Dendritic cell treated with granulocyte-macrophage colony-stimulating factor and Interleukin-4, amounts not matched to agents 40 ng/mL and 50 ng/mL, for 4 days (primary cell): Measurements from ENCODE around the gene NFIA.
"Not testable (repeated sequence)": the region's sequence is repeated elsewhere in the genome, so short reads cannot be mapped to it uniquely, and the experiment has no call there.

Experiments
- H3K27ac Mint-ChIP-seq: one replicate; pipeline ENCODE4 v1.8.0; 2022; ENCODE audit warnings: mild to moderate bottlenecking, mixed read lengths
- H3K27me3 Mint-ChIP-seq: one replicate; pipeline ENCODE4 v1.8.0; 2022; ENCODE audit warnings: mild to moderate bottlenecking, mixed read lengths
- H3K36me3 Mint-ChIP-seq: one replicate; pipeline ENCODE4 v1.8.0; 2022; ENCODE audit warnings: low read depth, mixed read lengths
- H3K4me1 Mint-ChIP-seq: one replicate; pipeline ENCODE4 v1.8.0; 2022; ENCODE audit warnings: low read depth, mixed read lengths
- H3K4me3 Mint-ChIP-seq: one replicate; pipeline ENCODE4 v1.8.0; 2022; ENCODE audit warnings: mild to moderate bottlenecking, moderate library complexity, mixed read lengths
- H3K9me3 Mint-ChIP-seq: one replicate; pipeline ENCODE4 v1.8.0; 2022; ENCODE audit warnings: mixed read lengths
- intact Hi-C: fragments of 100-400 bp; cut with micrococcal nuclease; formaldehyde crosslinking; loops from one replicate; pipeline ENCODE4 v1.15.0; 2022

The NFIA gene

DNA sequence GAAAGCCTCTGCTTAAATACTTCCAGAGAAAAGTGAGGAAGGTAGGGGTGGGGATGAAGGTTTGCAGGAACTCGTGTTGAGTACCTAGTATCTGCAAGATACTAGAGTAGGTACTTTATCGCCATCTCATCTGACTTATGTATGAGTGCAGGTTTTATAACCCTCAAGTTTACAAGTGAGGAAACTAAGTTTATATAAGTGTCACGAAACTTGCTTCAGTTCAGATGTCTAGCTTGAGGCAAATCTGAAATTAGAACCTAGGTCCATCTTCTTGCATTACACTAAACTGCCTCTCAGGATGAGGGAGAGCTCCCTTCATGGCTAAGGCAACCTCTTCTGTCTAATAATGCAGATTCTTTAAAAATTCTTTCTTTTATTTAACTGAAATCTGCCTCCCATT is 43.5 kb downstream of the NFIA start:
- H3K4me1 Mint-ChIP-seq, result no peaks in the 10 kb centered on the region

DNA sequence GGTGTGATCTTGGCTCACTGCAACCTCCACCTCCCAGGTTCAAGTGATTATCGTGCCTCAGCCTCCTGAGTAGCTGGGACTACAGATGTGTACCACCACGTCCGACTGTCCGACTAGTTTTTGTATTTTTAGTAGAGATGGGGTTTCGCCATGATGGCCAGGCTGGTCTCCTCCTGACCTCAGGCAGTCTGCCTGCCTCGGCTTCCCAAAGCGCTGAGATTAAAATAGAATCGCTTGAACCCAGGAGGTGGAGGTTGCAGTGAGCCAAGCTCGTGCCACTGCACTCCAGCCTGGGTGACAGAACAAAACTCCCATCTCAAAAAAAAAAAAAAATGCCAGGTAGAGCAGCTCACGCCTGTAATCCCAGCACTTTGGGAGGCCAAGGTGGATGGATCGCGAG is 44.5 kb downstream of the NFIA start:
- H3K4me3 Mint-ChIP-seq, H3K27me3 Mint-ChIP-seq, H3K9me3 Mint-ChIP-seq, H3K4me1 Mint-ChIP-seq, H3K27ac Mint-ChIP-seq, intact Hi-C loops, H3K36me3 Mint-ChIP-seq: not testable (repeated sequence)

More for the DNA sequence above, 43.5 kb downstream of the NFIA start:
- H3K36me3 Mint-ChIP-seq, result no peaks in the 10 kb centered on the region
- no peaks in the 10 kb centered on the region for H3K27me3 Mint-ChIP-seq
- H3K9me3 Mint-ChIP-seq, result no peaks in the 10 kb centered on the region
- no peak overlapping the region for H3K27ac Mint-ChIP-seq
- no peak overlapping the region for H3K4me3 Mint-ChIP-seq
- intact Hi-C loops, result no loop called here

DNA sequence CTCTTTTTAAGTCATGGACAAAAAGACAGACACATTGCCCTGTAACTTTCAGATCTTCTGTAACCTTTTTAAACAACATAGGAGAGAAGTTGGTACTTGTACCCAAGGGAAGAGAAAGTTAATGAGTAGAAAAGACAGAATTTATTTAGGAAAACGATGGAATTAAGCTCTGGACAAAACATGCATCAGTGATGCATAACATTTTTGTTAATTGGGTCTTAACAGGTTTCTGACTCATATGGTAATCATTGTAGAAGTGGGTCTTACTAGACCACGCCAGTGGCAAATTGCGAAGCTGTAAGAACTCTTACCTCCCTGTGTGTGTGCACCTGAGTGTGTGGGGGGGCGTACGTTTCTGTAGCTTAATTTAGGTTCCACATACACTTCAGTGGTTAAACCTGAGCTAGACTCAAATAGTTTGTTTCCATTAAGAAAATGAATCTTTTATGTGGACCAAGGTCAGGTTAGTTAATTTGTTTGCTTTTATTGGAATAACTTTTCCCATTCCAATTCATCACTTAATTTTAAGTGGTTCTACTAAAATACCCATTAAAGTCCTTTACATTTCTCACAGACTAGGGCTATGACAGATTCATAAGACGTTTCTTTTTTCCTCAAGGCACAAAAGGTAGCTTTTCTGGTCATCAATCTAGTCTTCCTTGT is 48.1 kb downstream of the NFIA start:
- no peaks in the 10 kb centered on the region for H3K9me3 Mint-ChIP-seq
- no peaks in the 10 kb centered on the region for H3K27me3 Mint-ChIP-seq
- H3K4me3 Mint-ChIP-seq, result no peak overlapping the region
- H3K36me3 Mint-ChIP-seq, result no peaks in the 10 kb centered on the region
- intact Hi-C loops, result no loop called here
- no peak overlapping the region for H3K27ac Mint-ChIP-seq
- peaks cover 13% of the 10 kb centered on the region for H3K4me1 Mint-ChIP-seq

DNA sequence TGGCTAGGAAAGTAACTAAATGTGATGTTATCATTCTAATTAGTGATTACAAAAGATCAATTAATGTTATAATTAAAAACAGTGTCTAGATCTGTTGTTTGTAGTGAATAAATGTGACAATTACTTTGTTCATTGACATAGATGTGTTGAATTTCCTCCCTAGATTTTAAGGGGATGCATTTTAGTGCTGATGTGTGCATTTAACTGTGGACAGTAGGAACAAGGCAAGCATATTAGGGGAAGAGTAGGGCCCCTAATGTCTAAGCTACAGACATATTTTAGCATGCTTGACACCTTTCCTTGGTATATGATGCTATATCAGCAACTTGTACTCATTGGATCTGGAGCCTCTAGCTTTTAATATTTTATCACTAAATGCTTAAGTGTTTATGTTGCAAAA is 48.9 kb downstream of the NFIA start:
- Mint-ChIP-seq H3K4me3 (no peak overlapping the region), H3K9me3 (no peaks in the 10 kb centered on the region)

DNA sequence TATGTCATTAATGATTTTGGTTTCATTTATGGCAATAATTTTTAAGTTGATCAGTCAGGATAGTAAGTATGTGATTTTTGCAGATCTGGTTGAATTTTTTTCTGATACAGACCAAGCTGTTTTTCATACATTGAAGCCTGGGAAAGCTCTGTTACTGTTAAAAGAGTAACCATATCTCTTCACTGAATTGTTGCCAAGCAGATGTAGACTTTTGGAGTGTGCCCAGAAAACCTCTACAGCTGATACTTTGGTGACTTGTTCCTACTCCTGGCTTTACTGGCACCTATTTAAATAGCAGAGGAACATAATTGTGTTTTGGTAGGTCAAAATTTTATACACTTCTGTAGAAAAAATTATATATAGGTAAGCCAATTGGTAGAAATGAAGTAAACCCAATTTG is 49.4 kb downstream of the NFIA start:
- no peaks in the 10 kb centered on the region for H3K36me3 Mint-ChIP-seq
- H3K27ac Mint-ChIP-seq, result peak overlapping the region; percentile 76
- H3K9me3 Mint-ChIP-seq, result no peaks in the 10 kb centered on the region
- intact Hi-C loops, result no loop called here
- no peaks in the 10 kb centered on the region for H3K27me3 Mint-ChIP-seq
- no peak overlapping the region for H3K4me3 Mint-ChIP-seq
- H3K4me1 Mint-ChIP-seq, result peaks cover 13% of the 10 kb centered on the region

More for the DNA sequence above, 48.9 kb downstream of the NFIA start:
- H3K36me3 Mint-ChIP-seq, result no peaks in the 10 kb centered on the region
- H3K4me1 Mint-ChIP-seq, result peaks cover 13% of the 10 kb centered on the region
- H3K27ac Mint-ChIP-seq, result no peak overlapping the region
- intact Hi-C loops, result no loop called here
- no peaks in the 10 kb centered on the region for H3K27me3 Mint-ChIP-seq

DNA sequence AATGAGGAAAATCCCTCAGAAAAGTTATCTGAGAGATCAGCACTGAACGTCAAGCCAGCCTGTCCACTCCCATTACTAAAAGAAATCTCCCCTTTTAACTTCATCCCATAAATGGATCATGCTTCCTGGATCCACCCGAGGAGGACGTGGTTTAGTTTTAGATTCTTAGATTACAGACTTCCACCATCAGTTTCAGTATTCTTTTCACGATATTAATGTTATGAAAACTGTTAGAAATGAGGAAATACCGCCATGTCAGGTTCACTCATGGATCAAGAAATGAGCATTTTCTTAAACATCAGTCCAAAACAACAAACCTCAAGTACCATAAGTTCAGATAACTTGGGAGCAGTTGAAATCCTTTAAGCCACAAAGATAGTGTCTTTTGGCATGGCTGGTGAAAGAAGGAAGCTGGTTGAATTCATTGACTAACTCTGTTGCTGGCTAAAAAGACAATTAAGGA is 49.8 kb downstream of the NFIA start:
- intact Hi-C loops, result no loop called here
- Mint-ChIP-seq H3K27me3 (no peaks in the 10 kb centered on the region), H3K27ac (peak overlapping the region; percentile 76), H3K4me1 (peaks cover 13% of the 10 kb centered on the region), H3K36me3 (no peaks in the 10 kb centered on the region), H3K9me3 (no peaks in the 10 kb centered on the region), H3K4me3 (peak overlapping the region; percentile 24)

DNA sequence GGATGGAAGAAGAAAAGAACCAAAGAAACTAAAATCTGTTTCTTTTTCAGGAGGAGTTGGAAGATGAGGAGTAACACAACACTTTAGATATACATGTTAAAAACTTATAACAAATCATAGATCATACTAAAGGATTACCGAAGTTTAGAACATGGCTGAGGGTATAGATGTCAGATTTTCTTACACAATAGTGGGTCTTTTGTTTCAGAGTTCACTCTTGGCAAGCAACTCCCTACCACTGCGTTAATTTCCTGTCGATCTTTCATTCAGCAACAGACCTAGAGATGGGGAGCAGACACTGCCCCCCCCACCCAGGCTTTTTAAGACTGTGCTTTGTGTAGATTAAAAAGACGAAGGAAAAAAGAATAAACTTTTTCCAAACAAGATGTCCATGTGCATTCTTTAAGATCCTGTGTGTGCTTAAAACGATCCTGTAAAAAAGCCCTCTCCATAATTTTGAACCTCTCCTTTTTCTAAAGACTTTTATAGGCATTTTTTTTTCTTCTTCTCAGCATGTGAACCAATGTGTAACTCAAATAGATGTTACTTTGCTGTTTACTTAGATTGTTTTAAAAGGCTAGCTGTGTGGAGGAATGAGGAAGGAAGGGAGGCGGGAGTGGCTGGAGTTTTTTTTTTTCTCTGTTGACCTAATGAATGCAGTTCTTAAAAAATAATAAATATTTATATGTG is 50.4 kb downstream of the NFIA start:
- Mint-ChIP-seq H3K27me3 (no peaks in the 10 kb centered on the region), H3K27ac (peak overlapping the region; percentile 76)

DNA sequence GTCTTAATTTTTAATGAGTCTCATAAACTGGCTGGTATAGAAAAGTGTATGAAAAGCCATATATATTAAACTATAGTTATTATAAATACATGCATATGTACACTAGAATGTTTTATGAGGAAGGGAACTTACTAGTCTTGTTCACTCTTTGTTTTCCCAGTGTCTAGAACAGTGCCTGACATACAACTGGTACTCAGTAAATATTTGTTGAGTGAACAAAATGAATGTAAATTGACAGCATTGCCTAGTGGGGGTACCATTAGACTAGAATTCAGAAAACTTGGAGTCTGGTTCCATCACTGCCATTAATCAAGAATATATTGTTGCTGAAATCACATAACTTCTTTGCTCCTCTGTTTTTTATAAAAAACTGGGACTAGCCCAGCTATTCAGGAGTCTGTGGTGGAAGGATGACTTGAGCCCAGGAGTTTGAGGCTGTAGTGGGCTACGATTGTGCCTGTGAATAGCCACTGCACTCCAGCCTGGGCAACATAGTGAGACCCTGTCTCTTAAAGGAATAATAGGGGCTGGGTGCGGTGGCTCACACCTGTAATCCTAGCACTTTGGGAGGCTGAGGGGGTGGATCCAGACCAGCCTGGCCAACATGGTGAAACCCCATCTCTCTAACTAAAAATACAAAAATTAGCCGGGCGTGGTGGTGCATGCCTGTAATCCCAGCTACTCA is 51.1 kb downstream of the NFIA start:
- peak overlapping the region; percentile 76 for H3K27ac Mint-ChIP-seq
- no peaks in the 10 kb centered on the region for H3K9me3 Mint-ChIP-seq
- intact Hi-C loops, result no loop called here
- no peak overlapping the region for H3K4me3 Mint-ChIP-seq
- peaks cover 13% of the 10 kb centered on the region for H3K4me1 Mint-ChIP-seq
- no peaks in the 10 kb centered on the region for H3K36me3 Mint-ChIP-seq
- no peaks in the 10 kb centered on the region for H3K27me3 Mint-ChIP-seq

More for the DNA sequence above, 50.4 kb downstream of the NFIA start:
- Mint-ChIP-seq H3K4me3 (peak overlapping the region; percentile 24), H3K4me1 (peaks cover 13% of the 10 kb centered on the region), H3K36me3 (no peaks in the 10 kb centered on the region), H3K9me3 (no peaks in the 10 kb centered on the region)
- intact Hi-C loops, result no loop called here

DNA sequence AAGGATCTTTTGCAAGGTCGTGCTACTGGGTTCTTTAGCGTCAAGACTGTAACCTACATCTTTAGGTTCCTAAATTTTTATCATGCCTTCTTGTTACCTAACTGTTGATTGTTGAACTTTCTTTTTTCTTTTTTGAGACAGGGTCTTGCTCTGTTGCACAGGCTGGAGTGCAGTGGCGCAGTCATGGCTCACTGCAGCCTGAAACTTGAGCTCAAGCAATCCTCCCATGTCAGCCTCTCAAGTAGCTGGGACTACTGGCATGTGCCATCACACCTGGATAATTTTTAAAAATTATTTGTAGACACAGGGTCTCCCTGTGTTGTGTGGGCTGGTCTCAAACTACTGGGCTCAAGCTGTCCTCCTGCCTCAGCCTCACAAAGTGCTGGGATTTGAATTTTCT is 52.9 kb downstream of the NFIA start:
- intact Hi-C loops, result no loop called here
- Mint-ChIP-seq H3K36me3 (no peaks in the 10 kb centered on the region), H3K9me3 (no peaks in the 10 kb centered on the region), H3K4me3 (no peak overlapping the region), H3K4me1 (peaks cover 24% of the 10 kb centered on the region), H3K27ac (no peak overlapping the region), H3K27me3 (no peaks in the 10 kb centered on the region)

DNA sequence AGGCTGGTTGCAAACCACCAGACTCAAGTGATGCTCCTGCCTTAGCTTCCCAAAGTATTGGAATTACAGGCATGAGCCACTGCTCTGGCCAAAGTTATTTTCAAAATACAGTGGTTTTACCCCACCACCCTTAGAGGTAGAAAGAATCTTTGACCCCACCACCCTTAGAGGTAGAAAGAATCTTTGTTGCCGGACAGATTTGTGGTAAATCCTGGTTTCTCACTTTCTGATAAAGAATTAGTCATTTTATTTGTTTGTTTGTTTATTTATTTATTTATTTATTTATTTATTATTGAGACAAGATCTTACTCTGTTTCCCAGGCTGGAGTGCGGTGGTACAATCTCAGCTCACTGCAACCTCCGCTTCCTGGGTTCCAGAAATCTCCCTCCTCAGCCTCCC is 55.9 kb downstream of the NFIA start:
- peaks cover 18% of the 10 kb centered on the region for H3K4me1 Mint-ChIP-seq
- H3K4me3 Mint-ChIP-seq, result no peak overlapping the region
- intact Hi-C loops, result no loop called here
- no peaks in the 10 kb centered on the region for H3K9me3 Mint-ChIP-seq
- no peak overlapping the region for H3K27ac Mint-ChIP-seq
- H3K27me3 Mint-ChIP-seq, result no peaks in the 10 kb centered on the region
- H3K36me3 Mint-ChIP-seq, result no peaks in the 10 kb centered on the region

DNA sequence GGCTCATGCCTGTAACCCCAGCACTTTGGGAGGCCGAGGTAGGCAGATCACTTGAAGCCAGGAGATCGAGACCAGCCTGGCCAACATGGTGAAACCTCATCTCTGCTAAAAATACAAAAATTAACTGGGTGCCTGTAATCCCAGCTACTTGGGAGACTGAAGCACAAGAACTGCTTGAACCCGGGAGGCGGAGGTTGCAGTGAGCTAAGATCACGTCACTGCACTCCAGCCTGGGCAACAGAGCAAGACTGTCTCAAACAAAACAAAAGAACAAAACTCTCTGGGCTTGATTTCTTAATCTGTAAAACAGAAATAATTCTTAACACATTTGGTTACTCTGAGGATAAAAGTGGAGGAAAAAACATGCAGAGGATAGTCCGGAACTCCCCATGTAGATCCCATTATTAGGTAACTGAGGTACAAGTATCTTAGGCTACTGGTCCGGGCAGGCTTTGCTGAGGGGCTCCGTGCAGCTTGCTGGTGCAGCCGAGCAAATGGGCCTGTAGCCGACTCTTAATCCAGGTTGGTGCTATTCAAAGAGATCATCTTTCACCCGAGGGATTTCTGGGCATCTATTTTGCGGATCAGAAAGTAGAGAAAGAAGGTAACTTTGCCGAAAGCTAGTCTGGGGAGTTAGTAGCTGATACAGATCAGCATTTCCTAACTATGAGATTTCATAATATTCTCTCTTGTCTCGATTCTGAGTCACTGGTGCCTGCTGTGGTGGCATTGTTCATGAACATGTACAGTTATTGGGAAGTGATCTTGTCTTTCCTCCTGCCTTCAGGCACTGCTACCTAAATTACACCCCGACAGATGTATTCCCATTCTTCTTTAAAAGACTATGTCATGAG is 56.8 kb downstream of the NFIA start:
- H3K27ac Mint-ChIP-seq, result no peak overlapping the region
- no peaks in the 10 kb centered on the region for H3K9me3 Mint-ChIP-seq
- no peaks in the 10 kb centered on the region for H3K27me3 Mint-ChIP-seq
- intact Hi-C loops, result no loop called here
- H3K4me3 Mint-ChIP-seq, result no peak overlapping the region
- no peaks in the 10 kb centered on the region for H3K36me3 Mint-ChIP-seq
- peaks cover 18% of the 10 kb centered on the region for H3K4me1 Mint-ChIP-seq

DNA sequence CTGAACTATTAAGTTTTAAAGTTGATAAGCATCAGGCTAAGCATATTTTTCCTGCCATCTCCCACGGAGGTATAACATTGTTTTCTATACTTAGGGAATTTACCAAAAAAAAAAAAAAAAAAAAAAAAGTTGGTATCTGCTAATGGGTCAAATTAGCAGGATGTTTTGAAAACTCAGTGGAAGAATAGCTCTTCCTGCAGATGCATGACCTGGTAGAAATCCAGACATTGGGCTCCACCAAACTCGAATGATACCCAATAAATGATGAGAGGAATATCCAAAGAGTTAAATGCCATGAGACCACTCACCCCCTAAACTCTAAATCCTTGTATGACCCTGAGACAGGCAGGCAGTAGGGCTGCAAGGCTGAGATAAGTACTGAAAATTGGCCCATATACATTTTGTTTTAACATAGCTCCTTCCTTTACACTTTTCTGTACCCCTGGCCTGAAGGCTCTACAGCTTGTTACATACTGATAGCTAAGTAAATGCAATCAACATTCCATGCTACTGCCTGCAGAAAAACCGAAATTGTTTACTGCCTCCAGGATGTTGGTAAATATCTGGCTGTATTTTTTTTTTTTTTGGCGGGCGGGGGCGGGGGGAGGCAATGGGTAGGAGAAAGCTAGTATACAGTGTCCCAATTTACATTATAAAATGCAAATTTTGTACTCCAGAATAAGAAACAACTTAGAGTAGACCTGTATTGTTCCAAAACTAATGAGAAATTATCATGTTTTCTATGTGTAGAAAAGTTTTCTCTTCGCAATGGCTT is 57.6 kb downstream of the NFIA start:
- H3K9me3 Mint-ChIP-seq, result no peaks in the 10 kb centered on the region
- intact Hi-C loops, result no loop called here
- no peak overlapping the region for H3K27ac Mint-ChIP-seq

DNA sequence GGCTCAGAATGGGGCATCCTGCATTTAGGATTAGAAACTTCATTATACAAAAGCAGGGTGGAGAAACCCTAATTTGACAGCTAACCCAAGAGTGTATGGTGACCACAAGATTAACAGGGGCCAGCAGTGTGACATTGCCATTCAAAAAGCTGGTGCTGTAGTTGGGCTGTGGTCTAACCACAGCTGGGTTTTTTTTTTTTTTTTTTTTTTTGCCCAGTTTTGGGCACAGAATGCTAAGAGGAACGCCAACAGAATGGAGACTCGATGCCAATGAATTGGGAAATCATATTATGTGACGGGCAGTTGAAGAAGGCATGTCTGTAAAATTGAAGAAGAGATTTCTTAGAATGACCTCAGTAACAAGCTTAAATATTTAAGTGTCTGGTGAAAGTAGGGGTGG is 58.4 kb downstream of the NFIA start:
- H3K4me3 Mint-ChIP-seq, result no peak overlapping the region
- no peaks in the 10 kb centered on the region for H3K27me3 Mint-ChIP-seq
- peaks cover 18% of the 10 kb centered on the region for H3K4me1 Mint-ChIP-seq
- no peaks in the 10 kb centered on the region for H3K36me3 Mint-ChIP-seq
- intact Hi-C loops, result no loop called here
- H3K9me3 Mint-ChIP-seq, result no peaks in the 10 kb centered on the region
- no peak overlapping the region for H3K27ac Mint-ChIP-seq

More for the DNA sequence above, 57.6 kb downstream of the NFIA start:
- H3K27me3 Mint-ChIP-seq, result no peaks in the 10 kb centered on the region
- H3K4me1 Mint-ChIP-seq, result peaks cover 18% of the 10 kb centered on the region
- H3K36me3 Mint-ChIP-seq, result no peaks in the 10 kb centered on the region
- no peak overlapping the region for H3K4me3 Mint-ChIP-seq
